WTC11 (cell line): ENCODE results near the gene CACNA2D3.

Source experiments
- CREB1 ChIP-seq: sonication (generic); formaldehyde crosslinking; IDR thresholded peaks from 2 replicates; pipeline ENCODE4 v1.8.0; 2023; ENCODE audit warnings: mild to moderate bottlenecking, missing genetic modification reagents
- CTCF ChIP-seq: fragments of 200-600 bp; IDR thresholded peaks from 2 replicates; pipeline ENCODE4 v1.8.0; 2022; ENCODE audit warnings: antibody characterized with exemption
- IRF2 ChIP-seq: sonication (generic); formaldehyde crosslinking; IDR thresholded peaks from 2 replicates; pipeline ENCODE4 v1.8.0; 2022; ENCODE audit warnings: low read depth, missing genetic modification reagents, borderline replicate concordance
- TEAD1 ChIP-seq: sonication (generic); formaldehyde crosslinking; IDR thresholded peaks from 2 replicates; pipeline ENCODE4 v1.8.0; 2022; ENCODE audit warnings: mild to moderate bottlenecking, missing genetic modification reagents
- ZNF512 ChIP-seq: sonication (generic); formaldehyde crosslinking; IDR thresholded peaks from 2 replicates; pipeline ENCODE4 v1.8.1; 2022; ENCODE audit warnings: missing genetic modification reagents, borderline replicate concordance

- TF ChIP-seq ZNF512 (no peak), CREB1 (CRISPR knock-in tag) (no peak), CTCF (no peak), TEAD1 (CRISPR knock-in tag) (no peak), IRF2 (CRISPR knock-in tag) (no peak)
Measured at GRCh38 chr3:54874816-54875556, 752.6 kb downstream of the CACNA2D3 start.
